HG02642 (cell line): ENCODE data around the gene NFATC1.

Experiments
- ATAC-seq: cut with Tn5 transposase; IDR thresholded peaks from one replicate; pipeline ENCODE4 v1.9.1; 2021; ENCODE audit warnings: mild to moderate bottlenecking; ENCODE audit not compliant: unreplicated experiment, poor library complexity

NFATC1 gene

GRCh38 chr18:79525556-79526467 is 130.1 kb downstream of the NFATC1 start:
- no peak for ATAC-seq

- ATAC-seq: no peak
Measured at GRCh38 chr18:79526468-79527460, 131.0 kb downstream of the NFATC1 start.

- no peak for ATAC-seq
Measured at GRCh38 chr18:79527656-79528315, 132.1 kb downstream of the NFATC1 start.

- no peak for ATAC-seq
Measured at GRCh38 chr18:79528316-79528695, 132.6 kb downstream of the NFATC1 start.

- ATAC-seq: peak; percentile 31
Measured at GRCh38 chr18:79528846-79529245, 133.1 kb downstream of the NFATC1 start.

- ATAC-seq: no peak
Measured at GRCh38 chr18:79529296-79529695, 133.6 kb downstream of the NFATC1 start.

GRCh38 chr18:79529991-79530390 is 134.3 kb downstream of the NFATC1 start:
- ATAC-seq: no peak

GRCh38 chr18:79530821-79531220 is 135.1 kb downstream of the NFATC1 start:
- no peak for ATAC-seq

GRCh38 chr18:79531386-79531785 is 135.7 kb downstream of the NFATC1 start:
- ATAC-seq: no peak

- no peak for ATAC-seq
Measured at GRCh38 chr18:79531926-79532312, 136.2 kb downstream of the NFATC1 start.

GRCh38 chr18:79532313-79533007 is 136.7 kb downstream of the NFATC1 start:
- ATAC-seq: no peak

- no peak for ATAC-seq
Measured at GRCh38 chr18:79533146-79533545, 137.4 kb downstream of the NFATC1 start.

- ATAC-seq: no peak
Measured at GRCh38 chr18:79533591-79533990, 137.9 kb downstream of the NFATC1 start.

- ATAC-seq: no peak
Measured at GRCh38 chr18:79534356-79534755, 138.6 kb downstream of the NFATC1 start.

- ATAC-seq: no peak
Measured at GRCh38 chr18:79537758-79538157, 142.0 kb downstream of the NFATC1 start.

- no peak for ATAC-seq
Measured at GRCh38 chr18:79538635-79539034, 142.9 kb downstream of the NFATC1 start.

GRCh38 chr18:79540161-79540903 is 144.6 kb downstream of the NFATC1 start:
- ATAC-seq: no peak

- ATAC-seq: no peak
Measured at GRCh38 chr18:79540904-79541282, 145.2 kb downstream of the NFATC1 start.

- no peak for ATAC-seq
Measured at GRCh38 chr18:79542213-79542612, 146.5 kb downstream of the NFATC1 start.
